Osteocyte (in vitro differentiated cells): ENCODE results near the gene PLA2G1B. TPM values are rescaled to one million over a fixed set of nuclear protein-coding genes. Genes with fewer than 3 reads are reported as not detected.

ENCODE experiments used
- DNase-seq: peaks from one replicate; pipeline ENCODE4 v3.0.0; 2021; ENCODE audit warnings: mixed read lengths; ENCODE audit not compliant: unreplicated experiment; ENCODE audit errors: extremely low spot score
- H3K27ac Mint-ChIP-seq: one replicate; pipeline ENCODE4 v1.8.0; 2021; ENCODE audit warnings: mild to moderate bottlenecking, mixed read lengths; ENCODE audit not compliant: unreplicated experiment
- H3K27me3 Mint-ChIP-seq: one replicate; pipeline ENCODE4 v1.8.0; 2021; ENCODE audit warnings: mixed read lengths; ENCODE audit not compliant: unreplicated experiment
- H3K36me3 Mint-ChIP-seq: one replicate; pipeline ENCODE4 v1.8.0; 2021; ENCODE audit warnings: mixed read lengths; ENCODE audit not compliant: unreplicated experiment
- H3K4me1 Mint-ChIP-seq: one replicate; pipeline ENCODE4 v1.8.0; 2021; ENCODE audit warnings: mixed read lengths; ENCODE audit not compliant: unreplicated experiment
- H3K4me3 Mint-ChIP-seq: one replicate; pipeline ENCODE4 v1.8.0; 2021; ENCODE audit warnings: mild to moderate bottlenecking, moderate library complexity, mixed read lengths; ENCODE audit not compliant: unreplicated experiment
- H3K9me3 Mint-ChIP-seq: one replicate; pipeline ENCODE4 v1.8.0; 2021; ENCODE audit warnings: mixed read lengths; ENCODE audit not compliant: unreplicated experiment
- total RNA-seq: library from RNA; stranded (reverse); gene quantifications from 2 replicates; pipeline ENCODE4 v1.2.1, GENCODE V29; 2021
- TF ChIP-seq, protein P1 (sequence below): fragments of 200-600 bp; sonication (generic); IDR thresholded peaks from 2 replicates; pipeline ENCODE4 v1.5.0; 2021; ENCODE audit warnings: antibody characterized with exemption, mild to moderate bottlenecking, moderate library complexity

PLA2G1B gene
- total RNA-seq, 1 donor from 2014 or later = 0.67 TPM

DNA sequence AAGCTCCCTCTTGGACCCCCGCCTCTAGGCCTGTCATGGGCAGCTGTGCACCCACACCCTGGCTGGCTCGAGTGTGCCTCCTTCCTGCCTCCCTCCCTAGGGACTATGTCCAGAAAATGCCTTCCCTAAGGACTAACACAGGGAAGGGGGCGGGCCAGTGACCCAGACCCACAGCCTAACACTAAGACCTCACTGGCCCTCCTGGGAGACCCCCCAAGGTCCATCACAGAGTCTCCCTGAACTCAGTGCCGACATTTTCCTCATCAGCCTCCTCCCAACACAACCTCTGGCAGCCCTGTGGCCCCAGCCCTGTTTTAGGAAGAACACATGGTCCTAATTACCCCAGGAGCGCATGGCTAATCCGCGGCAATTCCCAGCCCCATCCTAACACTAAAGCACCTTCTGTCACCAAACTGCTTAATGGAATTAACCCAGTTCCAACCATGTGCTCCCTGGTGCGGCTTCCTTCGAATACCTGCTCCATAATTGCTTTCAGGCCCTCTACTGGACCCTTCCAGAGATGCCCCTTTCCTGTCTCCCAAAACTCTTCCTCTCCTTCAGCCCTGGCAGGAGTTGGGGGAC lies 35.8 kb upstream of the PLA2G1B start:
- no peak for DNase-seq
- peaks cover 18% of the 10 kb centered on the region for H3K4me1 Mint-ChIP-seq
- TF ChIP-seq, protein P1, sequence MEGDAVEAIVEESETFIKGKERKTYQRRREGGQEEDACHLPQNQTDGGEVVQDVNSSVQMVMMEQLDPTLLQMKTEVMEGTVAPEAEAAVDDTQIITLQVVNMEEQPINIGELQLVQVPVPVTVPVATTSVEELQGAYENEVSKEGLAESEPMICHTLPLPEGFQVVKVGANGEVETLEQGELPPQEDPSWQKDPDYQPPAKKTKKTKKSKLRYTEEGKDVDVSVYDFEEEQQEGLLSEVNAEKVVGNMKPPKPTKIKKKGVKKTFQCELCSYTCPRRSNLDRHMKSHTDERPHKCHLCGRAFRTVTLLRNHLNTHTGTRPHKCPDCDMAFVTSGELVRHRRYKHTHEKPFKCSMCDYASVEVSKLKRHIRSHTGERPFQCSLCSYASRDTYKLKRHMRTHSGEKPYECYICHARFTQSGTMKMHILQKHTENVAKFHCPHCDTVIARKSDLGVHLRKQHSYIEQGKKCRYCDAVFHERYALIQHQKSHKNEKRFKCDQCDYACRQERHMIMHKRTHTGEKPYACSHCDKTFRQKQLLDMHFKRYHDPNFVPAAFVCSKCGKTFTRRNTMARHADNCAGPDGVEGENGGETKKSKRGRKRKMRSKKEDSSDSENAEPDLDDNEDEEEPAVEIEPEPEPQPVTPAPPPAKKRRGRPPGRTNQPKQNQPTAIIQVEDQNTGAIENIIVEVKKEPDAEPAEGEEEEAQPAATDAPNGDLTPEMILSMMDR = no peak
- no peak overlapping the region for H3K27ac Mint-ChIP-seq
- peaks cover 20% of the 10 kb centered on the region for H3K27me3 Mint-ChIP-seq
- no peaks in the 10 kb centered on the region for H3K9me3 Mint-ChIP-seq
- H3K36me3 Mint-ChIP-seq = no peaks in the 10 kb centered on the region
- H3K4me3 Mint-ChIP-seq = no peak overlapping the region

DNA sequence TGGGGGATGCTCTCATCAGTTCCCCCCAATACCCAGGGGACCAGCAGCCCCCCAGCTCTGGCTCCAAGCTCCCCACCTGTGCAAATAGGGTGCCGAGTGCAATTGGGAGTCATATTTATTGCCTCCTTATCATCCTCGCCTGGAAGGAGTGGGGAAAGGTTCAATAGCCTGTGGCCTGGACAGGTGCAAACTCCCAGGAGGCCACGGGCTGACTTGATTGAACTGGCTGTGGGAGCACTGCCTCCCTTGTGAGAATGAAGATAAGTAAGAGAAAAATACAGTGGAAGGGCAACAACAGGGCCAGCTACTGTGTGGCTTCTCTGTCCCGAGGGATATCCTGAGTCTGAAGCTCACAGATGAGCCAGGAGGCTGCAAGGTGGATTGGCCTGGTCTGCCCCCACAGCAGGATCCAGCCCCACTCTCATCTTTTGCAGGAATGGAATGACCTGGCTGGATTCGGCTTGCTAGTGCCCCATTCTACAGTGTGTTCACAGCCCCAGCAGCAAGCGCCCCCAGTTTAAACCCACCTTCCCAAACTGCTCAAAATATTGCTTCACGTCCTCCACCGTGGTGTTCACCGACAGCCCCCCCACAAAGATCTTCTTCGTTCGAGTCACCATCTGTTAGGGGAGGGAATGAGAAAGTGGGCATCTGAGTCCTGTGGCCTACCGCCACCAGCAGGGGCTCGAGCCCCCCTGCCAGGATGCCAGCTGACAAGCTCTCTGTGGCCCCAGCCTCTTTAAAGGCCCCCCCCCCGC lies 35.1 kb upstream of the PLA2G1B start:
- H3K4me3 Mint-ChIP-seq = peak overlapping the region; percentile 68
- DNase-seq = no peak
- H3K27me3 Mint-ChIP-seq = peaks cover 18% of the 10 kb centered on the region
- peak overlapping the region; percentile 77 for H3K27ac Mint-ChIP-seq
- peaks cover 16% of the 10 kb centered on the region for H3K4me1 Mint-ChIP-seq
- TF ChIP-seq, protein P1 = no peak
- no peaks in the 10 kb centered on the region for H3K36me3 Mint-ChIP-seq
- H3K9me3 Mint-ChIP-seq = no peaks in the 10 kb centered on the region

DNA sequence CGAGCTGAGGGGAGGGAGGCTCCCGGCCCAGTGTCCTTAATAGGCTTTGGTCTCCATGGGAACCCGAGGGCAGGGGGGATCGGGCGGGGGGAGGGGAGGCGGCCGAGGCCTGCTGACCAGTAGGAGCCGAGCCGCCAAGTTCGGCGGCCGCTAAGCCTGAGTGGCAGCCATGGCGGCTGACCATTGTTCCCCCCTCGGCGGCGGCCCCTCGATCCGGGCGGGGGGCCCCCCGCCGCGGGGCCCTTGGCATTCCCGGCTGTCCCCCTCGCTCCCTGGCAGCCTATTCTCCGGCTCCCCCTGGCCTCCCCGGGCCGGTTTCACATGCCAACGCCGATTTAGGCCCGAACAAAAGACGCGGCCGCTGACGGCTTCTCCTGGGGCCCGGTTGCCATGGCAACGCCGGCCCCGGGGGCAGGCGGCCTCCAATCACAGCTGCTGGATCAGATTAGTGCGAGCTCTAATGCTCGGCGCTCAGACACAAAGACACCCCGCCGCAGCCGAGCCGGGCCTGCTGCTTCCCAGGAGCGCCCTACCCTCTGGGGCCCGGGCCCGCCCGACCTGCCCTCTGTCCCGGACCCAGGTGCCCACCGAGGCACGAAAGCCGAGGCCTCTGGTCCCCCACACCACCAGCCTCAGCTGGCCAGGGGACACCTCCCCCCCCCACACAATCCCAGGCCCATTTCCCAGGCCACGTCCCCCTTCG lies 34.1 kb upstream of the PLA2G1B start:
- H3K27me3 Mint-ChIP-seq = peaks cover 9% of the 10 kb centered on the region
- H3K9me3 Mint-ChIP-seq = no peaks in the 10 kb centered on the region
- no peaks in the 10 kb centered on the region for H3K36me3 Mint-ChIP-seq
- DNase-seq = peak; percentile 92
- H3K4me1 Mint-ChIP-seq = peaks cover 15% of the 10 kb centered on the region
- peak overlapping the region; percentile 77 for H3K27ac Mint-ChIP-seq
- TF ChIP-seq, protein P1 = no peak
- peak overlapping the region; percentile 68 for H3K4me3 Mint-ChIP-seq

DNA sequence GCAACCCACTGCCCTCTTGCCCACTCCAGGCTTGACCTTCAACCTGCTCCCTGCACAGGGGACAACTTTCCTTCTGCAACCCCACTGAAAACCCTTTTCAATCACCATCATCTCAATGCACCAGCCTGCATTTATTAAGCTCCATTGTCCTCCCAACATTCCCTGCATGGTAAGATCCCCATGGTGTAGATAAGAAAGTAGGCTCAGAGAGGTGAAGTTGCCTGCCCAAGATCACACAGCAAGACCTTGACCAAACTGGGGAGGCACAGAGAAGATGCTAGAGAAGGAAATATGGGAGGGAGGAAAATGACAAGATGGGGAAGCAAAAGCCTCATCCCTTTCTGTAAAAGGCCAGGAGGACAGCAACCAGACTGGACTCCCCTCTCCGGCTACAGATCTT lies 31.5 kb upstream of the PLA2G1B start:
- TF ChIP-seq, protein P1 = no peak
- peaks cover 19% of the 10 kb centered on the region for H3K4me1 Mint-ChIP-seq
- no peak overlapping the region for H3K27ac Mint-ChIP-seq
- DNase-seq = no peak
- H3K36me3 Mint-ChIP-seq = no peaks in the 10 kb centered on the region
- H3K27me3 Mint-ChIP-seq = no peaks in the 10 kb centered on the region
- H3K4me3 Mint-ChIP-seq = no peak overlapping the region
- H3K9me3 Mint-ChIP-seq = no peaks in the 10 kb centered on the region
